Stimulated activated CD4-positive, alpha-beta T cell treated with anti-CD3 and anti-CD28 coated beads, Interleukin-4, amount 100 ng/mL, for 24 hours (primary cell): ENCODE data around the gene IDNK.
A peak's percentile ranks its signal among the peaks of the same experiment; 100 is the strongest.
"Not testable (repeated sequence)": the region's sequence is repeated elsewhere in the genome, so short reads cannot be mapped to it uniquely, and the experiment has no call there.

Source experiments
- DNase-seq: peaks from one replicate; pipeline ENCODE4 v3.0.0-alpha.2; 2020

The IDNK gene

GRCh38 chr9:83622939-83623678 is at the start of gene IDNK:
TSS of gene IDNK (plus strand) at chr9:83623143. CDS start at chr9:83623172, 29 bp downstream.
- DNase-seq = peak; percentile 61

GRCh38 chr9:83574482-83574881 is 48.5 kb upstream of the IDNK start:
- DNase-seq = no peak

GRCh38 chr9:83582029-83582428 is 40.9 kb upstream of the IDNK start:
- DNase-seq = no peak

GRCh38 chr9:83583151-83584014 is 39.6 kb upstream of the IDNK start:
- peak; percentile 9 for DNase-seq

- no peak for DNase-seq
These were observed 37.9 kb upstream of the IDNK start for GRCh38 chr9:83584995-83585394.

DNA sequence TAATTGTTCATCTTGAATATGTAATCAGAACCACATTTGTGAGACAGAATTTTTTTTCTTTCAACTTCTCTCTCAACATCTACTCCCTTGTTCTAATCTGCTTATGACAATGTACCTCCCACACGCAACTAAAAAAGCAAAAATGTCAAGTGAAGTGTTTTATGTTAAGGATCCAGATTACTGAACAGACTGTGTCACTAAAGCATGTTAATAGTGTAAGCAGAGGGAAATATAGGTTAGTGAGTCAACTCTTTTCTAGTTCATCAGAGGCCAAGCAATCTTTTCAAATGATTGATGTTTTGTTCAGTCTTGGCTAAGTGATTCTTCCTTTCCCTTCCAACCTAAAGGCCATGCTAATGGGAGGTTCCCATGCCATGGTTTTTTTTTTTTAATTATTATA is 34.7 kb upstream of the IDNK start:
- no peak for DNase-seq

DNA sequence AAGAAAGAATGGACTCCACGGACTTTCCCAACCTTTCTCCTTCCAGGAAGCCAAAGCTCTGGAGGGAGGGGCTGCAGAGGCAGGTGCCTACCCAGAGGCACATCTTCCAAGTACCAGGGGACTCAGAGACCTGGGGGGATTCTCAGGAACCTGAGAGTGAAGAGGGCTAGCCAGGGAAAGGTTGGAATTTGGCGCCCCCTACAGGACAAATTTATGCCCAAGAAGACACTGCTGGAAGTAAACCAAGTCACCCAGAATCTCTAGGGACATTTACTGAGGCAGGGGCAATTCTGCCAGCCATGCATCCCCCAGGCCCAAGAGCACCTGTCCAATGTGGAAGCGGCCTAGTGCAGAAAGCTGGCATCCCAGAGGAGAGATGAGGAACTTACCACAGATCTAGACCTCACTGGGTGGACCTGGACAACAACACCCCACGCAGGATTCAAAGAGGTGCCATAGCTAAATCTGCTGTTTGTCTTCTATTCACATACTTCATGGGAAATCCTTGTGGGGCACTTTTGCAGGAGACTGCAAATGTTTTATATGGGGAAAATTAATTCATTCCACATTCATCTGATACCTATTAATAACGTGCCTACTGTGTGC is 25.9 kb upstream of the IDNK start:
- DNase-seq = peak; percentile 48

GRCh38 chr9:83598487-83598886 is 24.5 kb upstream of the IDNK start:
- DNase-seq = no peak

- no peak for DNase-seq
These were observed 23.9 kb upstream of the IDNK start for GRCh38 chr9:83599071-83599470.

- no peak for DNase-seq
These were observed 21.5 kb upstream of the IDNK start for GRCh38 chr9:83601463-83601862.

DNA sequence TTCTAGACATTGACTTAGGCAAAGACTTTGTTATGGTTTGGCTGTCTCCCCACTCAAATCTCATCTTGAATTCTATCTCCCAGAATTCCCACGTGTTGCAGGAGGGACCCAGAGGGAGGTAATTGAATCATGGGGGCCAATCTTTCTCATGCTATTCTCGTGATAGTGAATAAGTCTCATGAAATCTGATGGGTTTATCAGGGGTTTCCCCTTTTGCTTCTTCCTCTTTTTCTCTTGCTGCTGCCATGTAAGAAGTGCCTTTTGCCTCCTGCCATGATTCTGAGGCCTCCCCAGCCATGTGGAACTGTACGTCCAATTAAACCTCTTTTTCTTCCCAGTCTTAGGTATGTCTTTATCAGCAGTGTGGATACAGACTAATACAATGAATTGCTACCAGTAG is 15.3 kb upstream of the IDNK start:
- not testable (repeated sequence) for DNase-seq

- DNase-seq = not testable (repeated sequence)
These were observed 9.6 kb upstream of the IDNK start for GRCh38 chr9:83613298-83613697.

DNA sequence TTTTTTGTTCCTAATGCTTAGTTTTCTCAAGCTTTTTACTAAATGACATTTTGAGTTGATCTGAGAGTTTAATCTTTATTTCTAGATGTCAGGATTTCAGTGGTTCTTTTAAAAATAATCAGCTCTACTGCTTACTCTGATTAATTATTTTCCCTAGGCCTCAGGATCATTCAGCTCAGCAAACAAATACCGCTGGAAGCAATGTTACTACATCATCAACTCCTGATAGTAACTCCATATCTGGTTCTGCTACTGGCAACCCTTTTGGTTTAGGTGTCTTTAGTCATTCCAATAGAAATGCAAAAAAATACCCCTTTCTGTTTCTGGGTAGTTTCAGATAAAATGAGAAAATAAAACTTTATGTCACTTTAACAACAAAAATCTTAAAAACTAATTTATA is 5.6 kb upstream of the IDNK start:
- DNase-seq = no peak

DNA sequence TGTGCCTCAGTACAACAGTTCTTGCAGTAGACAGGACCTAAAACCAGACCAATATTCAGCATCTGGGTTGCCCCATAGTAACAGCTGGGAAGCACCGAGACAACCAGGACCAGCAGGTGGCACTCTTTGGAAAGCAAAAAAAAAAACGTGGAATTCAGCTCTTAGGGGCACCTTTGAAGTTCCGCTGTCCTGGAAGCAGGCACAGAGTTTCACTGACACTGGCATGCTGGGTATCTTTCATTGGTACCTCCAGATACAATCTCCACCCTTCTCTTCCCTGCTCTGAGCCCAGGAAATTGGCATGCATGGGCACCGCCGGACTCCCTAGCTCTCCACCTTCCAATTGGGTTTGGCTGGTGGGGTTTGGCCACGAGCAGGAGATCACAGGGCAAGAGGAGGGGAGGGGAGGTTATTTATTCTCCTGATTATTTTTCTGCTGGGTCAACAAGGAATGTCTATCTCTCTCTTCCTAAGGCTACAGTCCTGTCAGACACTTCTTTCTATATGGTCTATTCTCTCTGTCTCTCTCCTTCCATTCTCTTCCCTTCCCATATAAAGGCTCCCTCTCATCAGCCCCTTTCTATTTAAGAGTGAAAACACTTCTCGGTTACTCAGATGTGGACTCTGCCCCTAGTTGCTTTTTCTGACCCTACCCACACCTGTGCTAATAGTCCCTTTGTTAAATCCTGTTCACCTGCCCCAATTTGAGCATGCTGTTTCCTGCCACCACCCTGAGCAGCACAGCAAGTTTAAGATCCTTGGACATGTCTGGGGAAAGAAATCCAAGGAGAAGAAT is 1.9 kb upstream of the IDNK start:
- DNase-seq = peak; percentile 38

DNA sequence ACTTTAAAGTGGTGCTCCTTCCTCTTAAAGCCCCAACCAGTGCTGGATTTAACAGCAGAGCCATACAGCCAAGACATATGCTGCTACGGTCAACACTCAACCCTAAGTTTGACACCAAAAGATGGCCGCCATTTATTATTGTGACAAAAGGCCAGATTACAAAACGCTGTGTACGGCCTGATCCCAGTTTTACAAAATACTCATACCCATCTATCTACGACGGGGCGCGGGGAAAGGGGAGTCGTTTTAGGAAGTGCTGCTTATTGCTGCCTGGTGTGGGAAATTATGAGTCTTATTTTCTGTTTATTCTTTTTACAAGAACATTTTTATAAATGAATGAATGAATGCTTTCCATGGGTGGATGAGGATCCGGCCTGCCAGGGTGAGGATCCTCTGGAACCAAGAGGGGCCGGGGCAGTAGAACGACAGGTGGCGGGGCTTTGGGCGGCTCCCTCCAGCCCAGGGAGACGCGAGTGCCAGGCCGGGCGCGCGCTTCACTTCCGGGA is 457 bp upstream of the IDNK start:
- DNase-seq = peak; percentile 62

- no peak for DNase-seq
These were observed 735 bp downstream of the IDNK start for GRCh38 chr9:83623679-83624076.

- DNase-seq = no peak
These were observed 2.2 kb downstream of the IDNK start for GRCh38 chr9:83625178-83625577.

DNA sequence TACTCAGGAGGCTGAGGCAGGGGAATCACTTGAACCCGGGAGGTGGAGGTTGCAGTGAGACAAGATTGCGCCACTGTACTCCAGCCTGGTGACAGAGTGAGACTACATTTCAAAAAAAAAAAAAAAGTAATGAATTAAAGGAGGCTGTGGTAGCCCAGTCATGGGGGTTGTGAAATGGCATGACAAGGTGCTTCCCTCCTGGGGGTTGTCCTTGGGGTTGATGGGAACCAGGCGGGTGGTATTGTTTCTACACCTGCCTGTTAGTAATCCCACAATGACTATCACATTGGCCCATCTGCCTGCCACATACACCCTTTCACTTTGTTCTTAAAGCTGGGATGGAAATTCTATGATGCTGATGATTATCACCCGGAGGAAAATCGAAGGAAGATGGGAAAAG is 5.6 kb downstream of the IDNK start:
- no peak for DNase-seq

- DNase-seq = no peak
These were observed 6.6 kb downstream of the IDNK start for GRCh38 chr9:83629433-83630104.

DNA sequence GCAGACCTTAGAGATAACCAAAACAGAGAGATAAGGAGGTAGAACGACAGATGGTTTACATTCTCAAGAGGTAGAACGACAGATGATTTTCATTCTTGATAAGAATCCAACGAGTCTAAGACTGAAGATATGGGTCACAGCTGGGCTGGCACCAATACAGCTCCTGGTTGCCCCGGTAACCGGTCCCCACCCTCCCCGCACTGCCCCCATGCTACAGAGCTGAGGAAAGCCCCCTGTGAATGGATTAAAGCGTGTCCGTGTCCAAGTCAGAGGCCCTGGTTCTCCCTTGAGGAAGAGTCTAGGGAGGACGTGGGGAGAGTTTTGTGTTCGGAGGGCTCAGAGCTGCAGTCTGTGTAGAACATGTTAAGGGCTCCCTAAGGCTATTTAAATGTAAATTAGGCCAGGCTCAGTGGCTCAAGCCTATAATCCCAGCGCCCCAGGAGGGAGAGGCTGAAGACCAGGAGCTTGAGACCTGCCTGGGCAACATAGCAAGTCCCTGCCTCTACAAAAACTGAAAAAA is 8.1 kb downstream of the IDNK start:
- no peak for DNase-seq

DNA sequence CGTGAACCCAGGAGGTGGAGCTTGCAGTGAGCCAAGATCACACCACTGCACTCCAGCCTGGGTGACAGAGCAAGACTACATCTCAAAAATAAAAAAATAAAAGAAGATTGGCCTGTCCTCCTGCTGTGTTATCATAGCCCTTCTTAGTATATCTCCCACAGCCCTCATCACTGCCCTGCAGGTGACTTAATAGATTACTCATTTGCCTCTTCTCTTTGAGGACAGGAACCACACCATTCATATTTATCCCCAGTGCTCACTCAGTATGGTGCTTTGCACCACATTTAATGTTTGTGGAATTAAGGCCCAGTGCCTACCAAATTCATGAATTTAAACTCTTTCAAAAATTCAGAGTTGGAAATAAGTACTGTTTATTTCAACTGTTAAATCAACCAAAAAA is 10.3 kb downstream of the IDNK start:
- no peak for DNase-seq

GRCh38 chr9:83633676-83634075 is 10.7 kb downstream of the IDNK start:
- DNase-seq = no peak
